ENCODE measurements around the gene FAM209A.

GRCh38 chr20:56503916-56504315 is 20.6 kb upstream of the FAM209A start:
- TF ChIP-seq CTCF (conservative IDR thresholded peaks at IDR 0.05 in 1 of 2, IDR thresholded peaks at IDR 0.05 in 1 of 2; ENCODE audit: extremely low read depth in 1 of 2, insufficient read depth in 1 of 2, low read depth in 1 of 2, low read length in 2 of 2) (no peak), EZH2 (IDR thresholded peaks at IDR 0.05; ENCODE audit: borderline replicate concordance, low read length) (no peak)
